NCI-H2196 (cell line): ENCODE measurements around the gene BCAS1.
A peak's percentile ranks its signal among the peaks of the same experiment; 100 is the strongest.

ENCODE experiments used
- DNase-seq: peaks from one replicate; lab custom pipeline; 2025; ENCODE audit not compliant: unreplicated experiment; lab: John Stamatoyannopoulos, UW

BCAS1 gene

GRCh38 chr20:53947501-53948195 is 122.7 kb downstream of the BCAS1 start:
- DNase-seq, result no peak

GRCh38 chr20:53946106-53946505 is 124.3 kb downstream of the BCAS1 start:
- DNase-seq, result no peak

DNA sequence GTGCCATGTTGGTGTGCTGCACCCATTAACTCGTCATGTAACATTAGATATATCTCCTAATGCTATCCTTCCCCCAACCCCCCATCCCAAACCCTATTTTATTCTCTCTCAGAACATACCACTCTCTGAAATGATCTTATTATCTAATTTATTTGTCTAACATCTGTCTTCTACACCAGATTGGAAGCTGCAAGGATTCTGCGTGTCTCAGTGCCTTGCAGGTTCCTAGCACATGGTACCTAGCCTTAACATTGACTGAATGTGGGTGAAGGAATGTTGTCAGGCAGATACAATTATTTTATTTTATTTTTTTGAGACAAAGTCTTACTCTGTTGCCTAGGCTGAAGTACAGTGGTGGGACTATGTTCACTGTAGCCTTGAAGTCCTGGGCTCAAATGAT is 124.9 kb downstream of the BCAS1 start:
- DNase-seq, result no peak

- DNase-seq, result no peak
Measured at GRCh38 chr20:53944796-53945195, 125.6 kb downstream of the BCAS1 start.

DNA sequence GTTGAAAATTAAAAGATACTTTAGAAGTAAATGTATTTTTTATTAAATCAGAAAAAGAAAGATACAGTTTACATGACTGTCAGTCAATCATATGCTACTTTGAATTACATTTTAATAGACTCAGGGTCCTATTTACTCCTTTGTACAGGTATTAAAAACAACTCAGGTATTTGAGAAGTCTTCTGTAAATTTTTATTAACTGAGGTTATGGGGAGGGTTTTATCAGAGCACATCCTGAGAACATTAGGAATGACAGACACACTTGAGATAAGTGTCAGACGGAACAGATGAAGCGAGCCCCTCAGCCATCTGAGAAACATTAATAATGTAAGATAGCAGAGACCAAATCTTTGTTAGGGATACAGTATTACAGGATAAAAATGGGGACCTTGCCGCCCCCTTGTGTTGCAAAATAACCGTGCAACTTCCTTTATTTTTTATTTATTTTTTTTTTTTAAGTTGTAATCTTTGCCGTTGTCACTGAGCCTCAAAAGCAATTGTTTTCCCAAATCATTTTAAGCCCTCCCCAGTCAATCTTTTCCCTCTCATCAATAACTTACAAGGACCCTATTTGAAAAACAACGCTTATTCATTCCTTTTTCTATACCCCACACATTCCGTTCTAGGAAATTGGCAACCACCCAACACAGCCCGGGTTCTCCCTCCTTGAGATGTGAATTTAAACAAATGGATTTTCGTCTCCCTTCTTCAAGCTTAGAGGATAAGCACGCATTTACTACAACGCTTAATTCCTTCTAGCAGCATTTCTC is 126.7 kb downstream of the BCAS1 start:
- peak; percentile 14 for DNase-seq

- DNase-seq, result no peak
Measured at GRCh38 chr20:53942973-53943372, 127.4 kb downstream of the BCAS1 start.

DNA sequence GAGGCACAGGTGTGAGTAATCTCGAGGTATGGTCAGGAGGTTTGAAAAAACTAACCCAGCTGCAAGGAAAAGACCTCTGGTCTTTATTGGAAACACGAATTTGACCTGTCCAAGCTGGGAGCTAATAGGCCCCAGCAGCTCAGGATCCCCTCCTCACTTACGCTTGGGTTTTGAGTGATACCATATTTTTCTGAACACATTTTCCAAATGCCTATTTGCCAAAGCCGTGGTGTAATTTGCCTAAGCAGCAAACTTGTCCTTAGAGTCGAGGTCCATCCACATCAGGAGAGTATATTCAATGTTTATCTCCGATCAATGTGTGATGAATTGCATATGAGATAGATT is 128.0 kb downstream of the BCAS1 start:
- DNase-seq, result no peak

DNA sequence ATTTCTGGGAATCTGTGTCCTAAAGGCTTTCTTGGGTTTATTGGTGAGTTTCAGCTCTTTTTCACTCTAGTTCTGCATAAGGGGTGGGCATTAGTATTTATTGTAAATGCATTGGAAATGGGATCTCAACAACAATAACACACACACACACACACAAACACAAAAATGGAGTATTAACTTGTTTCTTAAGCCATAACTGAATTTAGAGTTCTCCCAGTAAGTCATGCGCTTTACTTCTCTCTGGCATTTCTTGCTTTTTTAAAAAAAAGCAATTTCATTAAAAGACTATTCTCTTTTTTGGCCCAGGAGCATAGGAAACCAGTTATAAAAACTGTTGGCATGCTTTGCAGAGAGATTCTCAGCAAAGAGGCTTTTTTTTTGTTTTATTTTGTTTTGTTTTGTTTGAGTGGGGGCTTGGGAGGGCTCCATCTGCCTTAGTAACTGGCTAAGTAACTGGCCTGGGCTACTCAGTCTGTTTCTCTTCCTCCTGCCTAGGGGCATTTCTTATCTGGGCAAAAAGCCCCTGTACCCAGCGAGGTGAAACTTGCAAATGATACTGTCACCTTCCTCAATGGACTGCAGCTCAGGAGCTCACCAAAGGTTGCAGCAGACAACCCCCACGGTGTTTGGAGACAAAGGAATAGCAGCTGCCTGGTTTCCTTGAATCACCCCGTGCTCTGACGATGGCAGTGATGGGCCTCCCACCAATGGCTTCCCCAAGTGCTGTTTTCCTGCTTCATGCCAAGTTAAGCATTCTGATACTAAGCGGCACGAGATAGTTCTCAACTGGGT is 128.5 kb downstream of the BCAS1 start:
- no peak for DNase-seq

DNA sequence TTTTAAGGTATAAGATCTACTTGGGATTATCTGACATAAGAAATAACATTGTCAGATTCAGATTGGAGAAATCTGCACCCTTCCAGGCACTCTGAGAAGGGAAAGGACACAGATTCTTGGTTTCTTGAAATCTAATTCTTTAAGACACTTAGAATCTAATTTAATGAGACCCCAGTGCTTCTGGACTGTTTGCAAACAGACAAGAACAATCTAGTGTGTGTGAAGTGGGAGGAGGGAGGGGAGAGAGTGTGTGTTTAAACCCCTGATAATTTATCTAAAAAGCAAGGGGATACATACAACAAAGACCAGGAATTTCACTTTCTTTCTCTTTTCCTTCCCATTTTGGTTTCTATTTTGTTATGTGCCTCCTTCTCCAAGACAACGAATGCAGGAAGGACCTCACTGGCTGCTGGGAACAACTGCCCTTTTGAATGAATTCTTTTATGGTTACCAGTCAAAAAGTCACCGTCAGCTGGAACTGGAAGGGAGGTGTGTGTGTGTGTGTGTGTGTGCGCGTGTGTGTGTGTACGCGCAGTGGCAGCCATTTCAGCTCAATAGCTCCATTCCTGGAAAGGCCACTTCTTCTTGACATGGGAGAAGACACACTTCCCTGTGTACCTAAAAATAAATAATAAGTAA is 129.4 kb downstream of the BCAS1 start:
- DNase-seq, result no peak

GRCh38 chr20:53940360-53940702 is 130.1 kb downstream of the BCAS1 start:
- DNase-seq, result no peak

DNA sequence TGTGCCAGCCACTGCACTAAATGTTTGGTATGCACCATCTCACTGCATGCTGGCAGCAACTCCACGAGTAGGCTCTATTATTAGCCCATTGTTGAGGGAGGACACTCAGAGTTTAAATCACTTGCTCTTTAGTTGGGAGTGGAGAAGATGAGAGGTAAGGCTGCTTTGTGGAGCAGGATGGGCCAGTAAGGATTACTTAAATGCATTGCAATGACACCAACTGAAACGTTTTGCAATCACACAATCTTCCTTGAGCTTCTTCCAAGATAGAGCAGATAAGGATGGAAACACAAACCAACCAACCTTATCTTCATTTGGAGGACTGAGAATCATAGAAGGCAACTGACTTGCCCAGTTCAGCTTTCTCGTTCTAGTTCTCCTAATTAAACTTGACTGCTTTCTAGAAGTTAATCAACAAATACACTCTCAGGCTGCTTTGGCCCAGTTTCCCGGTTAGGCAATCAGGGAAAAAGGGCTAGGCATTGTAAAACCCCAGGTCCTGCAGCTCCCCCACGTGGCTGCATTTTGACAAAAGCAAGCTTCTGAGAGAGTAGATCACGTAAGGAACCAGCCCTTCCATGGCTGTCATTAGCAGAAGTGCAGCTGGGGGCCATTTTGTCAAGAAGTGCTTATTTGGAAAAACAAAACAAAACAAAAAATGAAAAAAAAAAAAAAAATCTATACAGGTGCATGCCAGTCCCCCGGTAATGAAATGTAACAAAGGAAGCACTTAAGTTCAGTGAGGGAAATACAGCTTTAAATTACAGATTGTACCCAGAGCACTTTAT is 130.6 kb downstream of the BCAS1 start:
- DNase-seq, result peak; percentile 85

DNA sequence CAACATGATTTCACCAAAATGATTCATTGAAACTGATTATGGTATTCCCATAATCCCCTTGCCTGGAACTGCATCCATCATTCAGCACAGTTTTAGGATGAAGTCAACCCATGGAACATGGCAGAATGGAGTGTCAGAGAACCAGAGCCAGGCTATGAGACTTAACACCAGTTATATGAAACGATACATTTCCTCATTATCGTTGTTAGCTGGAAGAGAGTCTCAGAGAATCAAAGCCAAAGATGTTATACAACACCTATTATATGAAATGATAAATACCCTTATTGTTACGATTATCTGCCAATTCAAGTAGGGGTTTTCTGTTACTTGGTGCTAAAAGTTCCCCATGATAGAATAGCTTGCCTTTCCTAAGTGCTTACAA is 131.2 kb downstream of the BCAS1 start:
- no peak for DNase-seq

DNA sequence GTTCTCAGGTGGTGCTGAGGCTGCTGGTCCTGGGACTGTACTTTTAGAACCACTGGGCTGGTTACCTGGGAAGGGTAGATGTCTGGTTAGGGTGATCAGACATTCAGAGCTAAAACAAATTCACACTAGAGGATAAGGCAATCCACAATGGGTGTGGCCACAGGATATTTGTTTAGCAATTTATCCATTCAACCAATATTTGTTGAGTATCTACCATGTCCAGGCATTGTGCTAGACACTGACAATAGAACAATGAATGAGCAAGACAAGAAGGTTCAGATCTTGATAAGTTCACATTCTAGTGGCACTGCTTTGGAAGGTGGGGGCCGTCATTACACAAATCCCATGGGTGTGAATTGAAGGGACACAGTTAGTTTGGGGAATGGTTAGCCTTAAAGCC is 131.7 kb downstream of the BCAS1 start:
- no peak for DNase-seq

DNA sequence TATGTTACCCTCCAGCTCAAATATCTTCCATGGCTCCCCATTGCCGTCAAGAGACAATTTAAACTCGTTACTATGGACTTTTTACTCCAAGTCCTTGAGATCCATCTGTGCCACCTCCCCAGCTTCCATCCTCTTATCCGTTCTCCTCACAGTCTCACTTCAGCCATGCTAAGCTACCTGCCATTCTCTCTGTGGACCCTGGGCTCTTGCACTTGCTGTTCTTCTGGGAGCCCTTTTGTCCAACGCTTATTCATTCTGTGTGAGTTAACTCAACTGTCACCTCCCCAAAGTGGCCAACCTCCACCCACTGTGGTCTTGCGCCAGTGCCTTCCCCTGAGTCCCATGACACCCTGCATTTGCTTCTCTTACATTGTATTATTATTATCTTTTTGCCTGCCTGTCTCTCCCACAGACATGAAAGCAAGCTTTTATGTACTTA is 132.4 kb downstream of the BCAS1 start:
- DNase-seq, result no peak

- DNase-seq, result no peak
Measured at GRCh38 chr20:53937339-53937741, 133.1 kb downstream of the BCAS1 start.

DNA sequence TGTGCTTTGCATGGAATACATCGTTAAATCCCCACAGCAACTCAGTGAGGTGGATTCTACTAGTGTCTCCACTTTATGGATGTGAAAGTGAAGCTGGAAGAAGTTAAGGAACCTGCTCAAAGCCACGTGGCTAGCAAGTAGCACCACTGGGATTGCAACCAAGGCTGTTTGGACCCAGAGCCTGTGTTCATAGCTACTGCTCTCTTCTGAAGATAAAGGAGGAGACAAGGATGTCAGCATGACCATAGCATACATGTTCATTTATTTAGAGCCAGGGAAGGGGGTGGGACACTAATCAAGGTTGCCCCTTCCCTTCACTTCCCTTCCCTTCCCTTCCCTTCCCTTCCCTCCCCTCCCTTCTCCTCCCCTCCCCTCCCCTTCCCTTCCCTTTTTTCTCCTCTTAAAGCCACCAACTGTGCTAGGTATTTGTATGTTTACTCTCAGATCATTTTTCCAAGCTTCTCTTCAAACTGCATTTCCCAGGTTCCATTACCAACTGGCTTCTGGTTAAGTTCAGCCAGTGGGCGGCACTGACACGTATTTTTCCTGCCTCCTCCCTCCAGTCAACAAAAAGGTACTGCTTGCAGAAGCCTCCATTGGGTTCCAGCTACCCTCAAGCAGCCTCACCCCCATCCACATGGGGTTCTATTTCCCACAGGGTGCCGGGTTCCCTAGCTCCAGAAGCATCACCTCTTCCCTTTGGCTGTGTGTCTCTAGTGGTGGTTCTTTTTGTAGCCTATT is 134.9 kb downstream of the BCAS1 start:
- DNase-seq, result no peak

DNA sequence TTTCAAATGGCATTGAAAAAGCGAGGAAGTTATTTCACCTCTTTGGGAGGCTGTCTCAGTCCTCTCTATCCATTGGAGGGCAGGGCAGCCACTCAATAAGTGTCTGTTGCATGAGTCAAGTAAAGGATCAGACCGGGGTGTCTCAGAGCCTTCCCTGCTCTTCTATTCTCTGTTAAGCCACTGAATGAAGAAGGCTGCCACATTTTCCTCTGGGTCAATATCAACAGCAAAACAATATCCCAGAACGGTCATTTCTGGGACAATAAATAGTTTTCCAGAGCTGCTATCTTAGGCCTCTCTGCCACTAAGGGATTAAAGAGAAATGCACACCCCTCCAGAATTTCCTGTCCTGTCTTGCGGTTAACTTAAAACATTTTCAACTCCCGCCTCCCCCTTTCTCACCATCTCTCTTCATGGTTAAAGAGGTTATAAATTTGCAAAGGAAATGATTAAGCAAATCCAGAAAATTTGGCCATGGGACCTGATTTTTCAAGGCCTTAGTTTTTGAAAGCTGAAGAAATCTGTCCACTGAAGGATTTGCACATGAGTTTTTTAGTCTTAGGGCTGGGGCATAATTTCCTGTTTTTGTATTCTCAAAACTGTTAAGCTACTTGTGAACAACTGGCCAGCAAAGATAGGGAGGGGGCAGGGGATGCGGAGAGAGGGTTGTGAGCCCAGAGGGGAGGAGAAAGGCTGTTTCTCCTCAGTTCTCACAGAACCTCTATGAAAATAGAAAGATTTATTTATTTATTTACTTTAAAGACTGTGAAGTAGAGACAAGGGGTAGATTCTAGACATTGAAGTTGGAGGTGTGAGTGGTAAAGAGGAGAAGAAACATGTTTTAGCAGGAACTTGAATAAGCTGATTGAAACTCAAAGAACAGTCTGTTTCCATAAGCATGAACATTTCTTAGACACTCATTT is 135.7 kb downstream of the BCAS1 start:
- no peak for DNase-seq

- no peak for DNase-seq
Measured at GRCh38 chr20:53933232-53933846, 137.1 kb downstream of the BCAS1 start.
